ENCODE data around the gene CCDC187.

Gene CCDC187

GRCh38 chr9:136281421-136282271 is 22.2 kb downstream of the CCDC187 start:
- H3K79me2 ChIP-seq (ENCODE audit: control insufficient read depth, low read length): no peaks in the 10 kb centered on the region
- no peaks in the 10 kb centered on the region for H4K20me1 ChIP-seq (ENCODE audit: control insufficient read depth, insufficient read depth, low read depth, low read length)
- H3K27me3 ChIP-seq (ENCODE audit: control insufficient read depth, low read length): peaks cover 4% of the 10 kb centered on the region
- no peaks in the 10 kb centered on the region for H3K36me3 ChIP-seq (ENCODE audit: control insufficient read depth, low read length)
- peak overlapping the region; percentile 73; the same call in 1 of the 2 replicates for H3K4me2 ChIP-seq (ENCODE audit: low read length)
- H3K27ac ChIP-seq (ENCODE audit: low read depth, low read length): no peak overlapping the region
- H3F3A ChIP-seq (ENCODE audit: control insufficient read depth, insufficient read depth): no peaks in the 10 kb centered on the region
- H3K9me2 ChIP-seq (replicated peaks; ENCODE audit: control insufficient read depth, low read length): no peaks in the 10 kb centered on the region
- no peaks in the 10 kb centered on the region for H3K9me3 ChIP-seq (ENCODE audit: control insufficient read depth, insufficient read depth, low read length)
- H3K4me3 ChIP-seq (ENCODE audit: low read length): 0 out of 2 replicates have a peak overlapping the region, but pooled peaks have one; percentile 2
- TF ChIP-seq EZH2phosphoT487 (IDR thresholded peaks at IDR 0.05; ENCODE audit: borderline replicate concordance, low read length) (no peak), CTCF (IDR thresholded peaks at IDR 0.05; ENCODE audit: low read depth, low read length, poor library complexity, severe bottlenecking) (no peak)
- peaks cover 23% of the 10 kb centered on the region for H3K4me1 ChIP-seq (ENCODE audit: control insufficient read depth, low read length)

GRCh38 chr9:136280535-136281315 is 23.2 kb downstream of the CCDC187 start:
- H3K9me2 ChIP-seq (replicated peaks; ENCODE audit: control insufficient read depth, low read length): no peaks in the 10 kb centered on the region
- no peak overlapping the region for H3K4me2 ChIP-seq (ENCODE audit: low read length)
- no peaks in the 10 kb centered on the region for H3K36me3 ChIP-seq (ENCODE audit: control insufficient read depth, low read length)
- H3K9me3 ChIP-seq (ENCODE audit: control insufficient read depth, insufficient read depth, low read length): no peaks in the 10 kb centered on the region
- no peak overlapping the region for H3K27ac ChIP-seq (ENCODE audit: low read depth, low read length)
- no peak overlapping the region for H3K4me3 ChIP-seq (ENCODE audit: low read length)
- H3K27me3 ChIP-seq (ENCODE audit: control insufficient read depth, low read length): peaks cover 10% of the 10 kb centered on the region
- no peaks in the 10 kb centered on the region for H4K20me1 ChIP-seq (ENCODE audit: control insufficient read depth, insufficient read depth, low read depth, low read length)
- no peaks in the 10 kb centered on the region for H3F3A ChIP-seq (ENCODE audit: control insufficient read depth, insufficient read depth)
- H3K4me1 ChIP-seq (ENCODE audit: control insufficient read depth, low read length): peaks cover 23% of the 10 kb centered on the region
- no peaks in the 10 kb centered on the region for H3K79me2 ChIP-seq (ENCODE audit: control insufficient read depth, low read length)
- TF ChIP-seq CTCF (IDR thresholded peaks at IDR 0.05; ENCODE audit: low read depth, low read length, poor library complexity, severe bottlenecking): no peak

- H4K20me1 ChIP-seq (ENCODE audit: control insufficient read depth, insufficient read depth, low read depth, low read length): no peaks in the 10 kb centered on the region
- H3K9me3 ChIP-seq (ENCODE audit: control insufficient read depth, insufficient read depth, low read length): no peaks in the 10 kb centered on the region
- H3K4me3 ChIP-seq (ENCODE audit: low read length): no peak overlapping the region
- no peak overlapping the region for H3K27ac ChIP-seq (ENCODE audit: low read depth, low read length)
- H3K4me1 ChIP-seq (ENCODE audit: control insufficient read depth, low read length): peaks cover 23% of the 10 kb centered on the region
- H3K9me2 ChIP-seq (replicated peaks; ENCODE audit: control insufficient read depth, low read length): no peaks in the 10 kb centered on the region
- no peaks in the 10 kb centered on the region for H3K36me3 ChIP-seq (ENCODE audit: control insufficient read depth, low read length)
- H3K27me3 ChIP-seq (ENCODE audit: control insufficient read depth, low read length): peaks cover 15% of the 10 kb centered on the region
- H3K4me2 ChIP-seq (ENCODE audit: low read length): no peak overlapping the region
- H3K79me2 ChIP-seq (ENCODE audit: control insufficient read depth, low read length): no peaks in the 10 kb centered on the region
- H3F3A ChIP-seq (ENCODE audit: control insufficient read depth, insufficient read depth): no peaks in the 10 kb centered on the region
- no peak for TF ChIP-seq CTCF (IDR thresholded peaks at IDR 0.05; ENCODE audit: low read depth, low read length, poor library complexity, severe bottlenecking)
- no peak for TF ChIP-seq EZH2phosphoT487 (IDR thresholded peaks at IDR 0.05; ENCODE audit: borderline replicate concordance, low read length)
Measured at GRCh38 chr9:136279471-136279870, 24.4 kb downstream of the CCDC187 start.
